OCI-LY7 (cell line): ENCODE data around the gene AKR1C8. TPM values are rescaled to one million over a fixed set of nuclear protein-coding genes. Genes with fewer than 3 reads are reported as not detected.

ENCODE experiments used
- BruUV-seq: library from RNA; stranded (reverse); fragments of 400-500 nt; replicated peaks from 2 replicates; lab custom pipeline; 2021; lab: Mats Ljungman, UMichigan
- CTCF ChIA-PET: fragments of 300-600 bp; sonication (Branson Sonifier 250); formaldehyde crosslinking; loops from one replicate; lab custom pipeline; 2022; ENCODE audit warnings: antibody characterized with exemption; ENCODE audit not compliant: unreplicated experiment; lab: Charles Lee
- POLR2A ChIA-PET: fragments of 300-600 bp; sonication (Branson Sonifier 250); formaldehyde crosslinking; loops from one replicate; lab custom pipeline; 2022; ENCODE audit warnings: antibody characterized with exemption; lab: Charles Lee
- DNase-seq: peaks from one replicate; pipeline ENCODE4 v3.0.0-alpha.2; 2015; ENCODE audit warnings: low spot score
- H2AFZ ChIP-seq: fragments of 200-600 bp; sonication (generic), shearing (Covaris generic); 2 replicates; pipeline ENCODE4 v1.6.1; 2014; ENCODE audit warnings: mild to moderate bottlenecking, antibody characterized with exemption, low read length, moderate library complexity
- H3K27ac ChIP-seq: fragments of 200-600 bp; sonication (generic); 2 replicates; pipeline ENCODE4 v1.5.1; 2014; ENCODE audit warnings: mixed run types, low read depth, mild to moderate bottlenecking, moderate library complexity, low read length, inconsistent platforms; ENCODE audit not compliant: poor library complexity, severe bottlenecking
- H3K36me3 ChIP-seq: fragments of 200-600 bp; sonication (generic); 2 replicates; pipeline ENCODE4 v1.6.1; 2014; ENCODE audit warnings: mild to moderate bottlenecking, antibody characterized with exemption, low read length, moderate library complexity, mixed read lengths; ENCODE audit not compliant: insufficient read depth
- H3K4me1 ChIP-seq: fragments of 200-600 bp; sonication (generic); 2 replicates; pipeline ENCODE4 v1.5.1; 2014; ENCODE audit warnings: mild to moderate bottlenecking, low read length; ENCODE audit not compliant: insufficient read depth, poor library complexity, severe bottlenecking
- H3K4me2 ChIP-seq: fragments of 200-600 bp; sonication (generic); 2 replicates; pipeline ENCODE4 v1.6.1; 2014; ENCODE audit warnings: mild to moderate bottlenecking, low read length
- H3K4me3 ChIP-seq: fragments of 200-600 bp; sonication (generic); 2 replicates; pipeline ENCODE4 v1.5.1; 2014; ENCODE audit warnings: mild to moderate bottlenecking, low read depth, low read length; ENCODE audit not compliant: poor library complexity, severe bottlenecking
- H3K79me2 ChIP-seq: fragments of 200-600 bp; sonication (generic); 2 replicates; pipeline ENCODE4 v1.6.1; 2016; ENCODE audit warnings: low read depth, mild to moderate bottlenecking, low read length, moderate library complexity, mixed read lengths; ENCODE audit not compliant: insufficient read depth
- H3K9me2 ChIP-seq: fragments of 200-600 bp; sonication (generic); 2 replicates; pipeline ENCODE4 v1.6.1; 2016; ENCODE audit warnings: mild to moderate bottlenecking, low read length, mixed read lengths; ENCODE audit not compliant: insufficient read depth
- H3K9me3 ChIP-seq: fragments of 200-600 bp; sonication (generic); 2 replicates; pipeline ENCODE4 v1.6.1; 2014; ENCODE audit warnings: mild to moderate bottlenecking, mixed run types, low read length, mixed read lengths
- H4K20me1 ChIP-seq: fragments of 200-600 bp; sonication (generic); 2 replicates; pipeline ENCODE4 v1.6.1; 2014; ENCODE audit warnings: mild to moderate bottlenecking, antibody characterized with exemption, low read length, moderate library complexity, mixed read lengths; ENCODE audit not compliant: insufficient read depth
- CTCF ChIP-seq: fragments of 200-600 bp; sonication (generic); conservative IDR thresholded peaks from 2 replicates; pipeline ENCODE4 v1.5.1; 2014; ENCODE audit warnings: mild to moderate bottlenecking, antibody characterized with exemption, low read length, moderate library complexity, mixed read lengths
- EZH2phosphoT487 ChIP-seq: fragments of 200-600 bp; sonication (generic); IDR thresholded peaks from 2 replicates; pipeline ENCODE4 v1.6.1; 2018; ENCODE audit warnings: low read depth, borderline replicate concordance, mild to moderate bottlenecking, mixed run types, antibody characterized with exemption, low read length, moderate library complexity, mixed read lengths
- intact Hi-C: fragments of 100-400 bp; cut with micrococcal nuclease; formaldehyde crosslinking; loops from one replicate; pipeline ENCODE4 v1.10.0; 2022; ENCODE audit not compliant: unreplicated experiment
- total RNA-seq, 2 experiments: library from RNA; depleted of rRNA in 1 of 2; stranded (reverse); fragments of >200 nt in 1 of 2; shearing (Covaris generic) in 1 of 2; gene quantifications; 2 replicates each; pipeline ENCODE4 v1.2.3, GENCODE V29; 2014 to 2022

Gene AKR1C8
- total RNA-seq, 2 experiments from 2014 or later = not detected

GRCh38 chr10:5105626-5106025, 79.3 kb downstream of the AKR1C8 start:
- POLR2A ChIA-PET = interaction anchor here (1.7 kb wide), 1 partner anchor 9 kb away, joined by 6 read pairs; no protein-coding TSS in a partner anchor
- Histone ChIP-seq H4K20me1 (no peaks in the 10 kb centered on the region), H3K79me2 (no peaks in the 10 kb centered on the region), H2AFZ (no peak overlapping the region), H3K9me2 (no peaks in the 10 kb centered on the region), H3K4me2 (no peak overlapping the region), H3K4me3 (no peak overlapping the region), H3K9me3 (no peaks in the 10 kb centered on the region), H3K4me1 (no peaks in the 10 kb centered on the region), H3K27ac (no peak overlapping the region), H3K36me3 (no peaks in the 10 kb centered on the region)
- no peak for TF ChIP-seq EZH2phosphoT487
- no peak for TF ChIP-seq CTCF
- no TSS peak for BruUV-seq
- CTCF ChIA-PET = no interaction called here
- no peak for DNase-seq
- intact Hi-C loops = no loop called here

Other genes with a start within 250 kb of the AKR1C8 start
- not detected in 2 replicates for gene AKR1C1, start 221.7 kb downstream of the AKR1C8 start, total RNA-seq (2014; rRNA removed; shearing (Covaris generic))
- gene AKR1C1, start 221.7 kb downstream of the AKR1C8 start, total RNA-seq (2022) = not detected in 2 replicates
- not detected in 2 replicates for gene AKR1C2, start 181.3 kb downstream of the AKR1C8 start, total RNA-seq (2014; rRNA removed; shearing (Covaris generic))
- gene AKR1C2, start 181.3 kb downstream of the AKR1C8 start, total RNA-seq (2022) = not detected in 2 replicates
- not detected in 2 replicates for gene AKR1C3, start 90.7 kb downstream of the AKR1C8 start, total RNA-seq (2014; rRNA removed; shearing (Covaris generic))
- not detected in 2 replicates for gene AKR1C3, start 90.7 kb downstream of the AKR1C8 start, total RNA-seq (2022)
- not detected in 2 replicates for gene AKR1C4, start 11.7 kb upstream of the AKR1C8 start, total RNA-seq (2014; rRNA removed; shearing (Covaris generic))
- not detected in 2 replicates for gene AKR1C4, start 11.7 kb upstream of the AKR1C8 start, total RNA-seq (2022)
- not detected in 2 replicates for gene UCN3, start 179.8 kb upstream of the AKR1C8 start, total RNA-seq (2014; rRNA removed; shearing (Covaris generic))
- not detected in 2 replicates for gene UCN3, start 179.8 kb upstream of the AKR1C8 start, total RNA-seq (2022)
- not detected in 2 replicates for gene TUBAL3, start 219.7 kb upstream of the AKR1C8 start, total RNA-seq (2014; rRNA removed; shearing (Covaris generic))
- not detected in 2 replicates for gene TUBAL3, start 219.7 kb upstream of the AKR1C8 start, total RNA-seq (2022)
- 39.8 and 51.4 TPM in 2 replicates for gene NET1, start 227.4 kb upstream of the AKR1C8 start, total RNA-seq (2014; rRNA removed; shearing (Covaris generic))
- gene NET1, start 227.4 kb upstream of the AKR1C8 start, total RNA-seq (2022) = 46.3 and 46.9 TPM in 2 replicates